Measurements from ENCODE around the gene NME3. TPM values are rescaled to one million over a fixed set of nuclear protein-coding genes. Genes with fewer than 3 reads are reported as not detected.

NME3 gene
- total and polyA plus RNA-seq, 9 of the 15 experiments (the other 6 are each of a cell fraction or from before 2014, with no cell fraction given), result 0.68 to 76.3 (median 11.5) TPM

DNA sequence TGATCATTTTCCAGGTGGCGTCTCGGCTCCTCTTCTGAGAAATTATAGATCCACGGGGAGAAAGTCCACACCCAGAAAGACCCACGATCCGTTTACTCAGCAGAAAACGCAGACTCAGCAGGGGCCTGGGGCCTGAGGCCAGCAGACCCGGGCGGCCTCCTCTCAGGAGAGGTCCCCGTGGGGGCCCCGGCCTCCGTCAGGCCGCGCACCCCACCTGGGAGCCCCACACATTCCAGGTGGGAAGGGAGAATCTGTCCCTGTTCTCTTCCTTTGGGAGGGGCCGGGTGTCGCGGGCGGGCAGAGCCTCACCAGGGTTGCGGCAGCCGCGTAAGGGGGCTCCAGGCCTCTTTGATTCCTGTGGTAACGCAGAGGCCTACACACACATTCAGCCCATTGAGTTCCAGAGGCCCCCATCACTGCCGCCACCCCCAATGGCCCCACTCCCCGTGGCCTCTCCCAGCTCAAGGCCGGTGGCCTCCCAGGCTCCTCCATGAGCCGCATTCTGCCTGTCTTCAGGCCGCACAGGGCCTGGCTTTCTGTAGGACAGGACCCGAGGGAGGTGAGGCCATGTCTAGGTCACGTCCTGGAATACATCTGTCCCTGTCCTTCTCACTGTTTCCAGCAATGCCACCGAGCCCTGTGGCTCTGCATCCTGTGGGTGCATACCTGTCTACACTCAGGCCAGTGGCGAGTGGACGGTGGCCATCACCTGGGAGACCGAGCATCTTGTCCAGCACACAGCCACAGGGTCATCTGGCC is 23.7 kb upstream of the NME3 start:
- CTCF ChIA-PET (ENCODE audit: low intra/inter-chr PET ratio), result no interaction called here
- Histone ChIP-seq H3K4me2 (ENCODE audit: insufficient read depth, low read length) (no peak overlapping the region), H3K36me3 (ENCODE audit: control insufficient read depth, insufficient read depth, low read length) (peaks cover 3% of the 10 kb centered on the region; the same call in 1 of the 3 replicates), H4K20me1 (replicated peaks; ENCODE audit: control insufficient read depth, insufficient read depth, low read length) (no peaks in the 10 kb centered on the region), H3K27me3 (ENCODE audit: control insufficient read depth in 2 of 2, insufficient read depth in 2 of 2, low read length in 2 of 2) (no peaks in the 10 kb centered on the region), H3K27ac (ENCODE audit: extremely low read depth, low read depth, low read length) (no peak overlapping the region), H3K4me3 (no peak overlapping the region), H2AFZ (ENCODE audit: low read depth, low read length) (no peak overlapping the region), H3K9me1 (ENCODE audit: control insufficient read depth, insufficient read depth, low read length) (no peaks in the 10 kb centered on the region), H3K9me3 (replicated peaks; ENCODE audit: control insufficient read depth, insufficient read depth, low read depth, low read length) (no peaks in the 10 kb centered on the region), H3K79me2 (ENCODE audit: control insufficient read depth, insufficient read depth, low read length) (no peaks in the 10 kb centered on the region), H3K9ac (ENCODE audit: insufficient read depth in 1 of 2, low read depth in 2 of 2, low read length in 2 of 2) (no peak overlapping the region), H3K4me1 (replicated peaks in 1 of 2; ENCODE audit: control insufficient read depth in 2 of 2, insufficient read depth in 2 of 2, low read length in 2 of 2) (peaks cover 0 to 36% of the 10 kb centered on the region in 2 experiments; a peak in 2 of 5 replicates)
- POLR2A ChIA-PET, result no interaction called here
- DNase-seq (ENCODE audit: extremely low read depth in 1 of 4, low spot score in 3 of 4) (no peak), ATAC-seq (no peak), FAIRE-seq (no peak)
- no peak for TF ChIP-seq HNRNPK (IDR thresholded peaks at IDR 0.05; ENCODE audit: low read depth, low read length, poor library complexity, severe bottlenecking)
- TF ChIP-seq ZBTB8A (IDR thresholded peaks at IDR 0.05; ENCODE audit: partially characterized antibody), result no peak
- TF ChIP-seq BACH1 (tag; IDR thresholded peaks at IDR 0.05), result no peak
- TF ChIP-seq, protein P1, sequence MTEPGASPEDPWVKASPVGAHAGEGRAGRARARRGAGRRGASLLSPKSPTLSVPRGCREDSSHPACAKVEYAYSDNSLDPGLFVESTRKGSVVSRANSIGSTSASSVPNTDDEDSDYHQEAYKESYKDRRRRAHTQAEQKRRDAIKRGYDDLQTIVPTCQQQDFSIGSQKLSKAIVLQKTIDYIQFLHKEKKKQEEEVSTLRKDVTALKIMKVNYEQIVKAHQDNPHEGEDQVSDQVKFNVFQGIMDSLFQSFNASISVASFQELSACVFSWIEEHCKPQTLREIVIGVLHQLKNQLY (CRISPR knock-in tag; conservative IDR thresholded peaks at IDR 0.05), result no peak
- peak; percentile 40 for TF ChIP-seq ZNF316 (IDR thresholded peaks at IDR 0.05)
- TF ChIP-seq, protein P2, sequence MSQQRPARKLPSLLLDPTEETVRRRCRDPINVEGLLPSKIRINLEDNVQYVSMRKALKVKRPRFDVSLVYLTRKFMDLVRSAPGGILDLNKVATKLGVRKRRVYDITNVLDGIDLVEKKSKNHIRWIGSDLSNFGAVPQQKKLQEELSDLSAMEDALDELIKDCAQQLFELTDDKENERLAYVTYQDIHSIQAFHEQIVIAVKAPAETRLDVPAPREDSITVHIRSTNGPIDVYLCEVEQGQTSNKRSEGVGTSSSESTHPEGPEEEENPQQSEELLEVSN (IDR thresholded peaks at IDR 0.05; ENCODE audit: borderline replicate concordance in 1 of 2, extremely low read depth in 1 of 2, insufficient read depth in 1 of 2, insufficient read length in 1 of 2, low read depth in 1 of 2, low read length in 1 of 2, poor library complexity in 1 of 2, severe bottlenecking in 1 of 2), result no peak
- no peak for TF ChIP-seq ELF4 (CRISPR knock-in tag; IDR thresholded peaks at IDR 0.05)
- no peak for TF ChIP-seq FOXK2 (conservative IDR thresholded peaks at IDR 0.05 in 1 of 2, IDR thresholded peaks at IDR 0.05 in 1 of 2; ENCODE audit: low read depth in 2 of 2)
- no peak for TF ChIP-seq TCF3 (CRISPR knock-in tag; IDR thresholded peaks at IDR 0.05)
- no peak for TF ChIP-seq TFAM (CRISPR knock-in tag; conservative IDR thresholded peaks at IDR 0.05)
- TF ChIP-seq, protein P3, sequence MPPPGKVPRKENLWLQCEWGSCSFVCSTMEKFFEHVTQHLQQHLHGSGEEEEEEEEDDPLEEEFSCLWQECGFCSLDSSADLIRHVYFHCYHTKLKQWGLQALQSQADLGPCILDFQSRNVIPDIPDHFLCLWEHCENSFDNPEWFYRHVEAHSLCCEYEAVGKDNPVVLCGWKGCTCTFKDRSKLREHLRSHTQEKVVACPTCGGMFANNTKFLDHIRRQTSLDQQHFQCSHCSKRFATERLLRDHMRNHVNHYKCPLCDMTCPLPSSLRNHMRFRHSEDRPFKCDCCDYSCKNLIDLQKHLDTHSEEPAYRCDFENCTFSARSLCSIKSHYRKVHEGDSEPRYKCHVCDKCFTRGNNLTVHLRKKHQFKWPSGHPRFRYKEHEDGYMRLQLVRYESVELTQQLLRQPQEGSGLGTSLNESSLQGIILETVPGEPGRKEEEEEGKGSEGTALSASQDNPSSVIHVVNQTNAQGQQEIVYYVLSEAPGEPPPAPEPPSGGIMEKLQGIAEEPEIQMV (tag; conservative IDR thresholded peaks at IDR 0.05; ENCODE audit: low read depth), result no peak
- peak; percentile 30; the same call in 1 of the 2 replicates for TF ChIP-seq C11orf30 (IDR thresholded peaks at IDR 0.05; ENCODE audit: low read depth)
- 86% methylated on average over 21 of the region's 32 CpGs for WGBS (ENCODE audit: insufficient coverage, low coverage, missing lambda C conversion rate)
- intact Hi-C loops (cut with micrococcal nuclease) (no loop called here), in situ Hi-C loops (cut with MboI) (no loop called here)
- BruUV-seq (replicated peaks), result no TSS peak
